ENCODE results near the gene NEK6.

Gene NEK6

GRCh38 chr9:124354346-124355038 is 96.7 kb downstream of the NEK6 start:
- DNase-seq (ENCODE audit: low spot score): no peak

GRCh38 chr9:124355039-124355940 is 97.5 kb downstream of the NEK6 start:
- no peak for DNase-seq (ENCODE audit: low spot score)

- DNase-seq (ENCODE audit: low spot score): no peak
Measured at GRCh38 chr9:124355941-124356744, 98.4 kb downstream of the NEK6 start.

DNA sequence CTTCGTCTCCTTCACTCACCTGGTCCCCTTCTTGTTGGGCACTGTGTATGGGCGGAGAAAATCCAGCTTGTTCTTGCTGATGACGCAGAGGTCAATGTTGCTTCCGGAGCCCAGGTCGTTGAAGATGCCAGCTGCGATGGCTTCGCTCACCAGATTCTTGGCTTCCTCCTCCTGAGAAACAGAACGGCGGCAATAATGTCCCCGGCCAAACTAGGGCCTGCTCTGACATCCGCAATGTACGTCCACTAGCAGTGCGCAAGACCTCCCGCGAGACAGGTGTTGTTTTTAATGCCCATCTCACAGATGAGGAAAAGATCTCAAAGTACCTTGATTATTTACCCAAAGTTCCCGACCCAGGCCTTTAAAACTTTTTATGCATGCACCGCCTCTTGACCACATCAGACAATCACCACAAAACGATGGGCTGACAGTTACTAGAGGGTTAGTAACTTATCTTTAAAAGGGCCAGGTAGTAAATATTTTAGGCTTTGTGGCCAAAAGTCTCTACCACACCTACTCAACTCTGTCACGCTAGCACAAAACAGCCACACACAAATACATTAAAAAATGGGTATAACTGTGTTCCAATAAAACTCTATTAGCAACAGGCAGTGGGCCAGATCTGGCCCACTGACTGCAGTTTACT is 99.1 kb downstream of the NEK6 start:
- no peak for DNase-seq (ENCODE audit: low spot score)

DNA sequence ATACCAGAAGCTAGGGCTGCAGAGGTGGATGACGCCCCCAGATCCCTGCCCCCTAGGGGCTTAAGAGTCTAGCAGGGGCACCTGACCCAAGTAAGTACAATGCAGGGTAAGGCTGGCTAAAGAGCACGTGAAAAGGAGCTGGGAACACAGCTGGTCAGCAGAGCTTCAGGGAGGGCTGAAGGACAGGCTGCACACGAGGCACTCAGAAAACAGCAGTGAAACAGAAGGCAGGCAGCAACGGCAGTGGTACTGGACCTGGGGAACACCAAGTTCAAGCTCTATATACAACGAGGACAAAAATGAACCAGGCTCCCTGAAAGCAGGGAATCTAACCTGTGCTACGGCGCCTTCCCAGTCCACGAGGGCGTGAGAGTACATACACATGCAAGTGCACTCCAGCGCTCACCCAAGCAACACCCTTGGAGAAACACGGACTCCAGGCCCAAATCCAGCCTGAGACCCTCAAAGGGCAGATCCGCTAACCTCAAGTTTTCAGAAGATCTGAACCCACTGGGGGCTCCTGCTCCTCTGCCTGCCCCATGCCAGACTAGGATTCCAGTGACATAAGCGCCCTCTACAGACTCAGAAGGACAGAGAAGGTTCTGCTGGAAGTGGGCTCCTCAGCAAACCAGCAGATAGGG is 100.1 kb downstream of the NEK6 start:
- no peak for DNase-seq (ENCODE audit: low spot score)

- DNase-seq (ENCODE audit: low spot score): no peak
Measured at GRCh38 chr9:124358631-124359030, 100.9 kb downstream of the NEK6 start.

DNA sequence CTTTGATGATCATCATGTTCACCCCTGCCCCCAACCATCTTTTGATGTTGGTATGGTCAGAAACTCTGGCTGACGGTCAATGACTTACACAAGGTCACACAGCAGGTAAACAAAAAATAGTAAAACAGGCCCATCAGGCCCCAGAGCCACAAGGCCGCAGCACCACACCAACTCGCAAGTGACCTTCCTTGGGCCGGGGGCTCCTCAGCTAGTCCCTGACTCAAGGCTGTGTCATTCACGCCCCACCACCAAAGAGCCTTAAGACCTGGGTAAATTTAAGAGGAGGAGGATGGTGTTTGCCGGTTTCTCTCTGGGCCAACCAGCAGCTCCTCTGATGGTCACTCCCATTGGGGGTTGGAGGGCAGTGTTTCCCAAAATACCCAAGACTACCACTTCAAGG is 101.7 kb downstream of the NEK6 start:
- no peak for DNase-seq (ENCODE audit: low spot score)

DNA sequence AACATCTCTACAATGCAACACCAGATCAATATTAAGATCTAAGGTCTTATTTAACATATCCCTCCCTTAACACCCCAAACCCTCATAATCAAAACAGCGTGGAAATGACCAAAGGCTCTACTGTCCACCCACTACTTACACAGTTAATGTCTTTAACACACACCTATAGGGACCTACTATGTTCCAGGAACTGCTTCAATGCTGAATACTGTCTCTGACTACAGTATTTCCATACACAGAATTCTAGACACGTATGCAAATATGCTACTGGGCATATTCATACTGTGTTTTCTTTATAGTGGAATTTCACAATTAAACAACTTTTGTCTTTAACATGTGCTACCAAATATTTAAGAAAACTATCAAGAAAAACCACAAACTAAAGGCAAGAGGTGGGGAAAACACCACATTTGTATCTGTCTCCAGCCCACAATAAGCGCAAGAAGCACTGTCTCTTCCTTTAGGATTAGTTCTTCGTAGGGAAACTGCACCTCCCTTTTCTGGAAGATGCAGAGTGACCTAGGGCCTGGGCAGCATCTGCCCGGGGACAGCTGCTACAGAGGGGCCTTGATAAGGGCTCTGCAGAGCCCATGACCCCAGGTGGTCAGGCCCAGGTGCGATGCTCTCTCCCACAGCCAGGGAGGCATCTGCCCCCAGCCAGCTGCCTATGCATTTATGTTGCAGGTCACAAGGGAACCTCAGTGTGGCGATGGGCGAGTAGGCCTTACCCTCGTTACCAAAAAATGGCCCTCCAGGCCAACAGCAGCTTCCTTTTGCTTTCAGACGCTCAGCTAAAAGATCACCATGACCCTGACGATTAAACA is 102.3 kb downstream of the NEK6 start:
- DNase-seq (ENCODE audit: low spot score): no peak

DNA sequence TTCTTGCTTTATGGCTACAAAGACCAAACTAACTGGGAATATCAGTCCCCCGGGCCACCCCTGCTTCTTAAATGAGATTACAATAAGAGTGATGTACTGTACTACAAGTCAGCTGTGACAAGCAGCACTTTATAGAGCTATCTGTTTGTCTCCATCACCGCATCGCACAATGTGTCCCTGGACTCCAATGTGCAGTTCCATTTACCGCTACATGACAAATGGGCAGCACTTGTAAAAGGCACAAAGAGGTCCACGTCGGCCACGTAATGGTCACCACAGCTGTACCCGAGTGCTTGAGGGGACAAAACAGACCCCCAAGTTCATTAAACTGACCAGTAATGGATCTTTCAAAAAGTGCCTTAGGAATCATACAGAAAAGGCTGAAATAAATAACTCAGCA is 103.4 kb downstream of the NEK6 start:
- DNase-seq (ENCODE audit: low spot score): no peak

GRCh38 chr9:124363326-124364096 is 105.8 kb downstream of the NEK6 start:
- DNase-seq (ENCODE audit: low spot score): no peak

- DNase-seq (ENCODE audit: low spot score): no peak
Measured at GRCh38 chr9:124364141-124364540, 106.4 kb downstream of the NEK6 start.

DNA sequence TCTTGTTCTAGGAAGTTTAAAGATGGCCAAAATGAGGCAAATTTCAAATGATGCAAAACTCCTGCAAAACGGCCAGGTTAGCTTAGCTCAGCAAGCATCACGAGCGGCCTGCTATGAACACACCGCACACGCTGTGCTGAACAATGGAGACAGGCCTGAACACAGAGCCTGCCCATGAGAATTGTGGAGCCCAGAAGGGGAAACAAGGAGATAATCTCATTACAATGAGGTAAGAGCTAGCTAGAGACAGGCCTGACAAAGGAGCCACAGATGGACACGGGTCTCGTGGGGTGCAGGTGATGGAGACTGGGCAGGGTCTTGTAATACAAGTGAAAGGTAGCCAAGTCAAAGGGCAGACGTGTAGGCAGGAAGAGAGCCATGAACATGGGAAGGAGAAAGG is 107.3 kb downstream of the NEK6 start:
- DNase-seq (ENCODE audit: low spot score): no peak

GRCh38 chr9:124366476-124367220 is 108.9 kb downstream of the NEK6 start:
- DNase-seq (ENCODE audit: low spot score): no peak

GRCh38 chr9:124368692-124369091 is 110.9 kb downstream of the NEK6 start:
- no peak for DNase-seq (ENCODE audit: low spot score)

DNA sequence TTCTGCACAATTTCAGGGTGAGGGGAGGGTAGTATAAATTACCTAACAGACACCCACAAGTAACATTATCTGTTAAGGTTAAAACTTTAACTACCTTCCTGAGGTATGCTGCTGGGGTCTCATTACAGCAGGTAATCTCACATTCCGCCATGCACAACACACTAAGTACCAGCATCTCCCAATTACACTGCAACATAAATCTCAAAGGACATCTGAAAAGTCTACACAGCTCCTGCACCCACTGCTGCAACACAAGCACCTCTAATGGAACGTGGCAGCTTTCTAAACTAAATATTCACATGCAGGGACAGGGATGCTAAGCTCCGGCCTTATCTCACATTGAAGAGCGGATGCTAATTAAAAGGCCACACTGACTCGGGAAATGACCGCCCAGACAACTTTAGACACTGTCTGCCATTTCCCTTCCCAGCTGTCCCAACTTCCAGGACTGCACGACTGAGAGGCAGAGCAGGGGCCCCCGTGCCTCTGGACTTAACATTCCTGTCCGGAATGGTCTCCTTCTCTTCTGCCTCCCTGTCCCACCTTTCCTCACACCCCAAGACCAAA is 111.6 kb downstream of the NEK6 start:
- no peak for DNase-seq (ENCODE audit: low spot score)

- DNase-seq (ENCODE audit: low spot score): no peak
Measured at GRCh38 chr9:124370896-124371582, 113.3 kb downstream of the NEK6 start.

- no peak for DNase-seq (ENCODE audit: low spot score)
Measured at GRCh38 chr9:124372038-124372437, 114.3 kb downstream of the NEK6 start.

GRCh38 chr9:124373386-124373785 is 115.6 kb downstream of the NEK6 start:
- no peak for DNase-seq (ENCODE audit: low spot score)

All from pons (tissue), 1 donor.